Measurements from ENCODE around the gene MLANA. TPM values are rescaled to one million over a fixed set of nuclear protein-coding genes. Genes with fewer than 3 reads are reported as not detected.

MLANA gene
- polyA plus RNA-seq, 1 experiment = not detected

GRCh38 chr9:5909976-5910375, 19.3 kb downstream of the MLANA start:
- H3K36me3 ChIP-seq (ENCODE audit: control insufficient read depth, insufficient read depth, low read length) = no peaks in the 10 kb centered on the region
- DNase-seq (ENCODE audit: low read depth) = no peak
- H3K4me3 ChIP-seq (ENCODE audit: low read depth, low read length) = no peak overlapping the region
- ChIA-PET CTCF (no interaction called here), POLR2A (no interaction called here)
- no peaks in the 10 kb centered on the region for H3K27me3 ChIP-seq (ENCODE audit: control insufficient read depth, insufficient read depth, low read length)
- no peak for TF ChIP-seq CTCF (IDR thresholded peaks at IDR 0.05; ENCODE audit: insufficient read depth, low read depth, low read length)

- H3K27me3 ChIP-seq (ENCODE audit: control insufficient read depth, insufficient read depth, low read length) = no peaks in the 10 kb centered on the region
- H3K36me3 ChIP-seq (ENCODE audit: control insufficient read depth, insufficient read depth, low read length) = no peaks in the 10 kb centered on the region
- no peak for TF ChIP-seq CTCF (IDR thresholded peaks at IDR 0.05; ENCODE audit: insufficient read depth, low read depth, low read length)
- POLR2A ChIA-PET = interaction anchor here (0.6 kb wide), 1 partner anchor 101 kb away, joined by 11 read pairs; no protein-coding TSS in a partner anchor
- no peak overlapping the region for H3K4me3 ChIP-seq (ENCODE audit: low read depth, low read length)
- DNase-seq (ENCODE audit: low read depth) = no peak
- CTCF ChIA-PET = no interaction called here
Measured at GRCh38 chr9:5910413-5911057, 19.8 kb downstream of the MLANA start.

GRCh38 chr9:5915438-5915837, 24.7 kb downstream of the MLANA start:
- TF ChIP-seq CTCF (IDR thresholded peaks at IDR 0.05; ENCODE audit: insufficient read depth, low read depth, low read length) = no peak
- DNase-seq (ENCODE audit: low read depth) = no peak
- Histone ChIP-seq H3K4me3 (ENCODE audit: low read depth, low read length) (no peak overlapping the region), H3K27me3 (ENCODE audit: control insufficient read depth, insufficient read depth, low read length) (no peaks in the 10 kb centered on the region), H3K36me3 (ENCODE audit: control insufficient read depth, insufficient read depth, low read length) (peaks cover 1% of the 10 kb centered on the region; the same call in 1 of the 2 replicates)
- ChIA-PET POLR2A (no interaction called here), CTCF (no interaction called here)

GRCh38 chr9:5917273-5917672, 26.6 kb downstream of the MLANA start:
- Histone ChIP-seq H3K36me3 (ENCODE audit: control insufficient read depth, insufficient read depth, low read length) (peaks cover 5% of the 10 kb centered on the region), H3K4me3 (ENCODE audit: low read depth, low read length) (no peak overlapping the region), H3K27me3 (ENCODE audit: control insufficient read depth, insufficient read depth, low read length) (no peaks in the 10 kb centered on the region)
- CTCF ChIA-PET = no interaction called here
- no peak for DNase-seq (ENCODE audit: low read depth)
- POLR2A ChIA-PET = no interaction called here
- no peak for TF ChIP-seq CTCF (IDR thresholded peaks at IDR 0.05; ENCODE audit: insufficient read depth, low read depth, low read length)

GRCh38 chr9:5917888-5918287, 27.2 kb downstream of the MLANA start:
- CTCF ChIA-PET = interaction anchor here (0.6 kb wide), 1 partner anchor 1486 kb away, joined by 3 read pairs; no protein-coding TSS in a partner anchor
- no peak overlapping the region for H3K4me3 ChIP-seq (ENCODE audit: low read depth, low read length)
- no peaks in the 10 kb centered on the region for H3K27me3 ChIP-seq (ENCODE audit: control insufficient read depth, insufficient read depth, low read length)
- peaks cover 7% of the 10 kb centered on the region for H3K36me3 ChIP-seq (ENCODE audit: control insufficient read depth, insufficient read depth, low read length)
- POLR2A ChIA-PET = no interaction called here
- TF ChIP-seq CTCF (IDR thresholded peaks at IDR 0.05; ENCODE audit: insufficient read depth, low read depth, low read length) = no peak
- DNase-seq (ENCODE audit: low read depth) = no peak

Measured in BJ (cell line).